Umbilical cord (tissue), 1 donor: ENCODE measurements around the gene KSR1. TPM values are rescaled to one million over a fixed set of nuclear protein-coding genes. Genes with fewer than 3 reads are reported as not detected.

Source experiments
- total RNA-seq: library from RNA; depleted of rRNA; stranded (reverse); fragments of >200 nt; gene quantifications from one replicate; pipeline ENCODE4 v1.2.3, GENCODE V29; 2014; ENCODE audit warnings: low replicate concordance; ENCODE audit not compliant: insufficient read depth

Gene KSR1
- total RNA-seq, 1 donor from 2014 or later = 43.1 TPM

Other genes with a start within 250 kb of the KSR1 start
- gene WSB1, start 162.3 kb upstream of the KSR1 start, total RNA-seq = 443 TPM
- gene LGALS9, start 174.7 kb downstream of the KSR1 start, total RNA-seq = 4.1 TPM